Stimulated activated CD4-positive, alpha-beta T cell treated with anti-CD3 and anti-CD28 coated beads, TNF-alpha, amount 100 ng/mL, for 1 hour (primary cell): Measurements from ENCODE around the gene SLC2A10.

Experiments
- DNase-seq, 3 donors: peaks; one replicate each; pipeline ENCODE4 v3.0.0-alpha.2; 2020; ENCODE audit warnings: low read depth in 3 of 3, low spot score in 1 of 3

Gene SLC2A10

DNA sequence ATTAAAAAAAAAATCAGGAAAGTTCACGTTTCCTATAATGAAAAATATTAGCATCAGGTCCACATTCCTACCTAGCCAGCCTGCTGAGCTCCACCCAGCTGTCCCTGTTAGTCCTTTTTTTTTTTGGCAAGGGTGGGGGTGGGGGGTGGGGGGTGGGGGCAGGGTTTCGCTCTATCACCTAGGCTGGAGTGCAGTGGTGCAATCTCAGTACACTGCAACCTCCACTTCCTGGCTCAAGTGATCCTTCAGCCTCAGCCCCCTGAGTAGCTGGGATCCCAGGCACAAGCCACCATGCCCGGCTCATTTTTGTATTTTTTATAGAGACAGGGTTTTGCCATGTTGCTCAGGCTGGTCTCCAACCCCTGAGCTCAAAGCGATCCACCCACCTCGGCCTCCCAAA lies 7.5 kb upstream of the SLC2A10 start:
- no peak for DNase-seq

DNA sequence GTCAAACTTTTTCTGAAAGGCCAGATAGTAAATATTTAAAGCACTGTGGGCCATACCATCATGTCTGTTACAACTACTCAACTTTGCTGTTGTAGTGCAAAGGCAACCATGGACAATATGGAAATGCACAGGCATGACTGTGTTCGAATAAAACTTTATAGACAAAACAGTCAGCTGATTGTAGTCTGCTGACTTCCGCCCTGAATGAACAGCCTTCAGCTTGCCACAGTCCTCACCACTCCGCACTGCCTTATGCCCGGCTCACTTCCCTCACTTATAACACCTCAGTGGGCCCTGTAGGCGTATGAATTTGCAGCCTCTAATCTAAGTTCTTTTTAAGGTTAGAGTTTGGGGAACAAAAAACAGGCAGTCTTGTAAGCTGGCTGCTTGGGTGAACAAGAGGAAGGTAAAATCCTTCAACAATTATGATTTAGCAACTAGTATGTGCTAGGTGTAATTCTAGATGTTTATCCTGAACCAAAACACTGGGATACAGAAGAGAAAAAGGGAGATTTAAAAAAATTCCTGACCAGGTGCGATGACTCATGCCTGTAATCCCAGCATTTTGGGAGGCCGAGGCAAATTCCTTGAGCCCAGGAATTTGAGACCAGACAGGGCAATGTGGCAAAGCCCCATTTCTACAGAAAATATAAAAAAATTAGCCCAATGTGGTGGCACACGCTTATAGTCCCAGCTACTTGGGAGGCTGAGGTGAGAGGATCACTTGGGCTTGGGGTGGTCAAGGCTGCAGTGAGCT lies 6.8 kb upstream of the SLC2A10 start:
- no peak for DNase-seq

DNA sequence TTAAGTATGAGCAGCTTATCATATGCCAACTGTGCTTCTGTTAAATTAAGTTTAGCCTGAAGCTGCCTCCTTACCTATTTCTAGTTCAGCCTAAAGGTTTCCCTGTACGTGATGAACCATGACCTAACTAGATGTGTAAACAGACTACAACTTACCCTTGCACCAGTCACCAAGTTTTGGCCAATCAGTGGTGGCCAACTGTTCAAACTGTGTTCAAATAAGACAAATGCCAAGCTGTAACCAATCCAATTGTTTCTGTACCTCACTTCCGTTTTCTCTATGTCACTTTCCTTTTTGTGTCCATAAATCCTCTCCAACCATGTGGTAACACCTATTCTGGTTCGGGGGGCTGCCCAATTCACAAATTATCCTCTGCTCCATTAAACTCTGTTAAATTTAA lies 6.0 kb upstream of the SLC2A10 start:
- DNase-seq, result no peak

DNA sequence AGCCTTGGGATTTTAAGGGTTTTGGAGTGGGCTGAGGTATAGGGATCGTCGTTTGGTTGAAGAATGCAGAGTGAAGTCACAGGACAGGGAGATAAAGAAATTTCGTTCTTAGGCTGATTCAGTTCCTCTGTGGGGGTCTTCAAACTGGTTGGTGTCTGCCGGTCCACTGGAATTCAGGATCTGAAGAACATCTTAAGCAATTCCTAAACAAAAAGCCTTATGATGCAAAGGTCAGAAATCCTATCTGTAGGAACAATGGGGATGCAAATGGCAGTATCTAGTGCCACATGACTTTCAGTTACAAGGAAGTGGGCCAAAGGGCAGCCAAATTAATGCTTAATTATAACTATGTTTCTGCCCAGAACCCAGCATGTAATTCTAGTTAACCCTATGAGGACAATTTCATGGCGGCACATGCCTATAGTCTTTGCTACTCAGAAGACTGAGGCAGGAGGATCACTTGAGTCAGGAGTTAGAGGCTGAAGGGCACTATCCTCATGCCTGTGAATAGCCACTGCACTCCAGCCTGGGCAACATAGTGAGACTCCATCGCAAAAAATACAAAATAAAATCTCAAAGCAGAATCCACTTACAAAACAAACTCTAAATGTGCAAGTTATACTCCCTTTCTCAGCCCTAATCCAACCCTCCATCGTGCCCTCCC lies 4.6 kb upstream of the SLC2A10 start:
- DNase-seq, result no peak

DNA sequence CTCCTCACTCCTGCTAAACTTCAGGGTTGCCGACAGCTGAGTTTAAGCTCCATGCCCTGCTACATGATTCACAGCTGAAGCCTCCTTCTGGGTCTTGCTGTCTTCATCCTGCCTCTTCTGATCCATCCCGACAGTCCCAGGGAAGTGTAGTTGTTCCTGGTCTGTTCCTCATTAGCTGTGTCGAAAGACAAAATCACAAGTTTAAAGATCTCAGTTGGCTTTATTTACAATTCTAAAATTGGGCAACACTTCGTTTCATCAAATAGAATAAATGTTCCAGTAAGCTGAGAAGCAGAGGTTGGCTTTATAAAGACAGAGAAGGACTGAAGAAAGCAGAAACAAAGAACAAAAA lies 4.1 kb upstream of the SLC2A10 start:
- no peak for DNase-seq

DNA sequence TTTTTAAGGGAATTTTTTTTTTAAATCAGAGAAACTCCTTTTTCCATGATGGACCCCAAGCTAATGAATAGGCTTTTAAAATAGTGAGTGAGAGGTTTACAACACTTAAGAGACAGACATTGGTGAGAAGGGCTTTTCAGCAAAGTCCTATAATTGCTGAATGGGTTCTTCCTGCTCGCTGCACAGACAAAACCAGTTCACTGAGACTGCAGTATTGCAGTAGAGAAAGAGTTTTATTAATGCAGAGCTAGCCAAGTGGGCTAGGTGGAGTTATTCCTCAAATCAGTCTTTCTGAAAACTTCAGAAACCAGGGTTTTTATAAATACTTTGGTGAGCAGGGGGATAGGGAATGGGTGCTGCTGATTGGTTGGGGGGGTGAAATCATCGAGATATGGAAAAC lies 3.2 kb upstream of the SLC2A10 start:
- DNase-seq, result no peak

DNA sequence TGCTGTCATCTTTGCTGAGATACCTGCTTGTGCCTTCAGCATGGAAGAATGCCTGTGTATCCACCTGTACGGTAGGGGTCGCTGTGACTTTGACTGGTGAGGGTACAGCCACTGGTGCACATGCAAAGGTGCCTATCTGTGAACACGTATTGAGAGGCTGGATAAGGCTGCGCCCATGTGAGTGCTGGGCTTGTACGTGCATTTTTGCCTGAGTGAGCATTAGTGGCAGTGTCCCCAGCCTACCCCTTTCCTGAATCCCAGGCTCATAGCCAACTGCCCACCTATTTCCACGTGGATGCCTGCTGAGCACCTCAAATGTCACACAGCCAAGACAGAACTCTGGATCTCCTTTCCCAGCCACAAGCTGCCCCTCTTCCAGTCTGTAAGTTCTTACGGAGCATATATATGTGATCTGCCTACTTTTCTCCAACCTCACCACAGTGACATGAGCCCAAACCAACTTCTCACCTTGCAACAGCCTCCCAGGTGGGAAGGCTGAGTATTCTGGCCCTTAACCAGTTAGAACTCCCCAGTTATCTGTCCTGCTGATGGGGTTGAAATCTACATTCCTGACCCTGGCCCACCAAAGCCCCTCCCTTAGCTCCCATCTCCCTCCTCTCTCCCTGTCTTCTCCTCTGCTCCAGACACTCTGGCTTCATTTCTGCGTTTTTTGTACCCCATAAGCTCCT lies 1.1 kb upstream of the SLC2A10 start:
- DNase-seq, result no peak

DNA sequence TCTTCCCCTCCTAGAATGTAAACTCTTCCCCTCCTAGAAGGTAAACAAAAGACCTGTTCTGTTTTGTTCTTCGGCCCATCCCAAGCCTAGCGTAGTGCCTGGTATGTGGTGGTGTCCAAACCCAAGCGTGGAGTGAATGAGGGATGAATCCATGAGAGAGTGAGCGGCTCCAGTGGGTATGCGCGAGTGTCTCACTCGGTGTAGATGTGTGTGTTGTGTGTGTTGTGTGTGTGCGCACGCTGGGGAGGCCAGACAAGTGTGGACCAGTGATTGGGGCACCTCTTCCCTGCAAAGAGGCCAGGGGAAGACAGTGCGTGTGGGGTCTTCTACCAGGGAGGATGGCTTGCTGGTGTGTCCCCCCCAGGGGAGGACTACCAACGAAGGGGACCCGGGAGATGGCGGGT lies 392 bp upstream of the SLC2A10 start:
- no peak for DNase-seq

DNA sequence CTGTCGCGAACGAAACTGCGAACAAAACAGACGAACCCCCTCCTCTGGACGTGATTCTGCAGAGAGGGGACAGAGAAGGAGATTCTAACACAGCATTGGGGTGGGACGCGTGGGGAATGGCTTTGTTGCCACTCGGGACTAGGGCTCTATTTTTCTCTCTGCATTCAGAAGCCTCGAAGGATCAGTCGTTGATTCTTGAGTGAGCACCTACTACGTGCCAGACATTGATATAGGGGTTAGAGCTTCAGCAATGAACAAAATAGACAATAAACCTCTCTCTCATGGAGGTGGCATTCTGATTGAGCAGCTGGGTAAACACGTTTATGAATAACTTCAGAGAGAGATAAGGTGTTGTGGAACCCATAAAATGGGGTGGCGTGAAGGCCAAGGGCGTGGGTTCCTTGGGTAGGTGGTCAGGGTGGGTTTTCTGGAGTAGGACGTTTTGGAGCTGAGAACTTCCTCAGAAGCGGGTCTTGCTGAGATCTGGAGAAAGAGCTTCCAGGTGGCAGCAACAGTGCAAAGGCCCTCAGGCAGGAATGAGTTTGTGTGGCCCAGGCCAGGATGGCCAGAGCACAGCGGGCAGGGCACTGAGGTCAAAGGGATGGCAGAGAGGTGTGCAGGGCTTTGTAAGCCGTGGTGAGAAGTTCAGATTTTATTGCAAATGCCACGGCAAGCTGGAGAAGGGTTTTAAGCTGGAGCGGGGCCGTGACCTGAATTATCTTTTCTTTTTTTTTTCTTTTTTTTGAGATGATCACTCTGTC lies 884 bp downstream of the SLC2A10 start:
- no peak for DNase-seq

DNA sequence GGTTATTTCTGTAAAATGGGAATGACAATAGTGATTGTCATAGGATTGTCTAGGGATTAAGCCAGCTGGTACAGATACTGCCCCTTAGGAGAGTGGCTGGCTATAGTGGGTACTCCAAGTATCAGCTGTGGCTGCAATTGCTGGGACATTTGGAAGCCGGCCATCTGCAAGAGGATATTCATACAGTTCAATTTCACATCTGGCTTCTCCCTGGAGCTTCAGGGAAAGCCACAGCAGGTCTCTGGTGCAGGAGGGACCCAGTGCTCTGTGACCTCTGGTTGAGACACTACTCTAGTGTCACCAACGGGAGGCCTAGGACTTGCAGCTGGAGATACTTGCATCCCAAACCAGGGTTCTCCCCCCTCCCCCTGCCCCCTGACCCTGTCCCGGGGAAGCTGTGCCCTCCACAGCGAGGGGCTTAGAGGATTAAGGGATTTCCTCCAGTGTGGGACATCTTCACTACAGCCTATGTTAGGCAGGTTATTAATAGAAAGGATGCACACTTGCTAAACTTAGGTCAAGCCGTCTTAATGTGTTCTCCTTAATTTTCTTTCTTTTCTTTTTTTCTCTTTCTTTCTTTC lies 2.7 kb downstream of the SLC2A10 start:
- no peak for DNase-seq

DNA sequence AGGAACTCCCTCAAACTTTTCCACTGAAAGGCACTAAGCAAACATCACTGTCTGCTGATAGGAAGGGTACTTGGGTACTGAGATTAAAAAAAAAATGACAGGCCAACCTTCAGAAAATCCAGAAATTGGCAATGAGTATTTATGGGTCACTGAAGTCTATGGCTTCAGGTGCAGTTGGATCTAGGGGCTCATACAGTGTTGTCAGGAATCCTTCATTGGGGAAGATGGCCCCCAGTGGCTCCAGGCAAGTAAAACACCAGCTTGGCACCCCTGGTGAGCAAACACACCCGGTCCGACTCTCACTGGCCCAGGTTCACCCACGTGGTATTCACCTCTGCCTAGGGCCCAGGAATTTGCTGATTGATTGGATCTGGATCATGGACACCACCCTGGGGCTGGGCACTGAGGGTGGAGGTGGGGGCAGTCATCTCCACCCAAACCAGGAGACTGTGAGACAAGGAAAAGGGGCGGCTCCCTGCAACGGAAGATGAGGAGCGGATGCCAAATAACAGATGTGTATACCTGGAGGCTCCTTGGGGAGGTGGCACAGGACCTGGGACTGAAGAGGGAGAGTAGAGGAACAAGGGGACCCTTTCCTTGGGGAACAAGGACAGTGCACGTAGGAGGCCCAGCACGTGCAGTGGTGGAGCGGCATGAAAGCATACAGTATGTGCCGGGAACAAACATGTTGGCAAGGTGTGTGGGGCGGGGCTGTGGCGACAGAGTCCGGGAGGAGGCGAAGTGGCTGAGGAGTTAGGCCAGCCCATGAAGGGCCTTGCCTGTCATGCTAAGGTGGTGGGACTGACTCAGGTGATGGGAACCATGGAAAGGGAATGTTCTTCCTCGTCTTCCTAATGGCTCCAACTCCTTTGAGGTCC lies 4.7 kb downstream of the SLC2A10 start:
- DNase-seq, result no peak

DNA sequence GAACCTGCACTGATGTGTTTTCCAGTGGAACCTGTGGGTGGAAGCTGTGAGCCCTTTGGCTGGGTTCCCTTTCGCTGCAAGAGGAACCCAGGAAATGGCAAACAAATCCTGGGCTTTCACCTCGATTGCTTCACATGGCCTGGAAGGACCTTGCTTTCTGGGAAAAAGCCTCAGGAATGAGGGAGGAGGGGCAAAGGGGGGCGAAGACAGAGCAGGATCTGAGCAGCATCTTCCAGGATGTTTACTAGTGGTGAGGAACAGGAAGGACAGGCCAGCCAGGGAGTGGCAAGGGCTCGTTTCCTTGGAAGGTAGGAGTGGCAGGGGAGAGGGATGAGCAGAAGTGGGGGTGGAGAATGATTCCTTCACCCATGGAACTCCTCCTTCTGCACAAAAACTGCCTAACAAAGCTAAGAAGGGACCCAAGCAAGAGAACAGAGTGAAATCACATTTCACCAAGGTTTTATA lies 5.9 kb downstream of the SLC2A10 start:
- DNase-seq, result no peak

DNA sequence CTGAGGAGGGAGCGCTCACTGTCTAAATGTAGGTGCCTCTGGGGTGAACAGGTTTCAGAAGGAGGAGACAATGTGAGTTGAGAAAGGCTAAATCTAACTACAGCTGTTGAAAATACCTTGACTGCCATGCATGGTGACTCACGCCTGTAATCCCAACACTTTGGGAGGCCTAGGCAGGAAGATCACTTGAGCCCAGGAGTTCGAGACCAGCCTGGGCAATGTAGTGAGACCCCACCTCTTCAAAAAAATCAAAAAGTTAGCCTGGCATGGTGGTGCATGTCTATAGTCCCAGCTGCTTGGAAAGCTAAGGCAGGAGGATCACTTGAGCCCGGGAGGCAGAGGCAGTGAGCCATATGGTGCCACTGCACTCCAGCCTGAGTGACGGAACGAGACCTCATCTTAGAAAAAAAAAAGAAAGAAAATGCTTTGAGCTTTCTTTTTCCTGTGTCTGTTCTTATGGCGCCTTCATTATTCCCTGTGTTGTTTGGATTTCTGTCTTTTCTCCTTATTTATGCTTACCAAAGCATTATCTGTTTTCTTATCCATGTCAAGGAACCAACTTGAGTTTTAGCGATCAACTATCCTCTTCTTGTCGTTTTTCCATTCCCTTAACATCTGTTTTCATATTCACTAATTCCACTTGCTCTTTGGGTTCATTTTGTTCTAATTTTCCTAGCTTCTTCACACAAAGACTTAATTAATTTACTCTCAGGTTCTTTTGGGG lies 8.5 kb downstream of the SLC2A10 start:
- DNase-seq, result no peak

DNA sequence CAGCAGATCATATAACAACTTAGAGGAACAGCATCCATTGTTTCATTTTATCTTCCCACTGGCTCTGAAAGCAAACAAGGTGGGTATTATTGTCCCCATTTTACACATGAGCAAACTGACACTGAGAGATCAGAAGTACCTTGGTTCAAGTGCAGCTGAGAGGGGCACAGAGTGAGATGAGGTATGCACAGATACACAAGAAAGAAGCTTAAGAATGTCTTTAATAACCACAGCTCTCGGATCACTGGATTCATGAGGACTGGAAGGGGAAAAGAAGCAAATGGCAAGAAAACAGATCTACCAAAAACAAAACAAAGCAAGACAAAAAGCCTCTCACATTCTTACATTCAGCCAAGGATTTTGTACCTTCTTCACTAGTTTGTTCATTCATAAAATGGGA lies 10.6 kb downstream of the SLC2A10 start:
- DNase-seq, result no peak

DNA sequence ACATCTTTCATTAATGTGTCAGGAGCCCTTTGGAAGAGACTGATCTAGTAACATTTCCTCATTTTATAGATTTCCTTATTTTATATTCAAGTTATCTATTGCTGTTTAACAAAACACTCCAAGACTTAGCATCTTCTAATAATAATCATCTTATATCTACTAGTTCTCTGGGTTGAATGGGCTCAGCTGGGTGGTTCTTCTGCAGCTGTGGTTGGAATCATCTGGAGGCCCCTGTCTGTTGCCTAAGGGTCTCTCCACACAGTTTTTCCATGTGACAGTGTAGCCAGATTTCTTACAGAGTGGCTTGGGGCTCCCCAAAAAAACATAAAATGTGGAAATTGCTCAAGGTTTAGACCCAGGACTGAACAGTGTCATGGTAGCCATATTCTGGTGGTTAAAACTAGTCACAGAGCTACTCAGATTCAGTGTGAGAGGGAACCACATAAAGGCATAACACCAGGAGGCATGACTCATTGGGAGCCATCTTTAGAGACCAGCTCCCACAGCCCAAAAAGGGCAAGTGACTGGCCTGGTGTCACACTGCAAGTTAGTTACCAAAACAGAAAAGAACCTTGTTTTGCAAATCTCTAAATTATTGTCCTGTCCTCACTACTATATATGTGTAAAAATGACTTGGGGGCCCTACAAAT lies 11.5 kb downstream of the SLC2A10 start:
- no peak for DNase-seq

DNA sequence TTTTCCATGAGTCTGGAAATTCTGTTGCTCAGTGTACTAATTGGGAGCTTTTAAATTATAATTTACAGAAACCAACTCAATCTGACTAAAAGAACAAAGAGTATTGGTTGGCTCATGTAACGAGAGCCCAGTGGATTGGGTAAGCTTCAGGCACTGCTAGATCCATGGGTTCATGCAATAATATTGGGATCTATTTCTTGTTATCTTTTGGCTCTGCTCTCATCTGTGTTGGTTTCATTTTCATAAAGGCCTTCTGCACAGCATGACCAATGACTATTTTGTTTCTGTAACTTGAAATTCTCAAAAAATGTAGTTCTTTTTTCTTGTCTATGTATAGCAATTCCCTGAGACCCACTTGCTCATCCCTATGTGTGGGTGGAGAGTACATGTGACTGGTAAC lies 12.0 kb downstream of the SLC2A10 start:
- DNase-seq, result no peak

DNA sequence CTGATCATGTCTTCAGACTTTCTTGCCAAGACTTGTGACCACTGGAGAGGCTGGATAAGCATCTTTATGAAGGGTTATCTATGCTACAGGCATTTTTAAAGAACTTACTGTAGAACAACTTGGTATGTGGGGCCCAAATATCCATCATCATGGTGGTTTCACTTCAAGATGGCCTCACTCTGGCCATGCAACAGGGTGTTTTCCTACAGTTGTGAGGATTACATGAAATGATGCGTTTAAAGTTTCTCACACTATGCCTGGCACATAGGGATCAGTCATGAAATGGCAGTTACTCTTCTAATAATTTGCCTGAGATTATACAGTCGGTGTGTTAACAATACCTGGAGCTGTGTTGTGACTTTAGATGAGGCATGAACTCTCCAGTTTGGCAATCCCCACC lies 13.0 kb downstream of the SLC2A10 start:
- no peak for DNase-seq

DNA sequence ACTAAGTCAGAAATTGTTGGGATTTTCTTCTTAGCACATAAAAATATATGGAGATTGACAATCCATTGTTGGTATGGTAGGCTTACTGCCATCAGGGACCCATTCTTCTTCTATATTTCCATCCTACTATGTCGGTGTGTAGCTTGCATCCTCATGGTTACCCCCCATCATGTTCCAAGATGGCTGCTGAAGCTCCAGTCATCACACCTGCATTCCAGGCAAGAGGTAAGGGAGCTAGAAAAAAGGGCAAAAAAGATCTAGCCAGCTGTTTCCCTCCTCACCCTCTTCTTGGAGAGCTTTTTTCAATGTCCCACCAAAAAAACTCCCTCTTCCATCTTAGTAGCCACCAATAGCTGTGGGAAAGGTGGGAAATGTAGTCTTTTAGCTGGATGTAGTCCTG lies 13.6 kb downstream of the SLC2A10 start:
- no peak for DNase-seq

DNA sequence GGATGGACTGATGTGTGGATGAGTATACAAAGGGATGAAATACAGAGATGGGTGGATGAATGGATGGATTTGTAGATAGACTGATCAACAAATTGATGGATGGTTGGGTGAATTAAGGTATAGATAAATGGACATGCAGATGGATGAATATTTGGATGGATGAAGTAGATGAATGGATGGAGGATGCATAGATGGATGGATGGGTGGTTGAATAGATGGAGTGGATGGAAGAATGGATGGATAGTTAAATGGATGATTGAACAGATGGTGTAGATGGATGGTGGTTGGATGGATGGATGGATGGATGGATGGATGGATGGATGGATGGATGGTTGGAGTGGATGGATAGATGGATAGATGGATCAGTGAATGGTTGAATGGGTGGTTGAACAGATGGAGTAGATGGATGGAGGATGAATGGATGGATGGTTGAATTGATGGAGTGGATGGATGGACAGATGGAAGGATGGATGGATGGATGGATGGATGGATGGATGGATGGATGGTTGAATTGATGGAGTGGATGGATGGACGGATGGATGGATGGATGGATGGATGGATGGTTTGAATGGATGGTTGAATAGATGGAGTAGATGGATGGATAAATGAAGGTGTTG lies 15.0 kb downstream of the SLC2A10 start:
- DNase-seq, result no peak
